ENCODE results near the gene S100A4.
A peak's percentile ranks its signal among the peaks of the same experiment; 100 is the strongest.
"Not testable (repeated sequence)": the region's sequence is repeated elsewhere in the genome, so short reads cannot be mapped to it uniquely, and the experiment has no call there.

The S100A4 gene

GRCh38 chr1:153566414-153567371 is 21.1 kb upstream of the S100A4 start:
- H3K27me3 ChIP-seq (ENCODE audit: control insufficient read depth, insufficient read depth, low read length), result no peaks in the 10 kb centered on the region
- H3K9ac ChIP-seq (ENCODE audit: low read depth, low read length), result no peak overlapping the region
- H3K9me3 ChIP-seq (ENCODE audit: control insufficient read depth, insufficient read depth, low read length), result no peaks in the 10 kb centered on the region
- no peaks in the 10 kb centered on the region for H3K36me3 ChIP-seq (ENCODE audit: control insufficient read depth, insufficient read depth, low read length)
- H3K4me3 ChIP-seq (ENCODE audit: low read depth, low read length), result peak overlapping the region; percentile 4
- H3K4me1 ChIP-seq (ENCODE audit: control insufficient read depth, insufficient read depth, low read length), result peaks cover 21% of the 10 kb centered on the region

GRCh38 chr1:153565529-153566374 is 20.1 kb upstream of the S100A4 start, which contains the start of gene S100A2:
Gene S100A2, minus strand, starts transcription at chr1:153565844. Its CDS starts 1,967 bp downstream, at chr1:153563877.
- Histone ChIP-seq H3K4me1 (ENCODE audit: control insufficient read depth, insufficient read depth, low read length) (peaks cover 21% of the 10 kb centered on the region), H3K4me3 (ENCODE audit: low read depth, low read length) (peak within 1 kb of the TSS; percentile 4), H3K9ac (ENCODE audit: low read depth, low read length) (no peak within 1 kb of the TSS), H3K27me3 (ENCODE audit: control insufficient read depth, insufficient read depth, low read length) (no peaks in the 10 kb centered on the region), H3K36me3 (ENCODE audit: control insufficient read depth, insufficient read depth, low read length) (no peaks in the 10 kb centered on the region), H3K9me3 (ENCODE audit: control insufficient read depth, insufficient read depth, low read length) (no peaks in the 10 kb centered on the region)

GRCh38 chr1:153563991-153564390 is 18.4 kb upstream of the S100A4 start:
- Histone ChIP-seq H3K4me1 (ENCODE audit: control insufficient read depth, insufficient read depth, low read length) (peaks cover 21% of the 10 kb centered on the region), H3K27me3 (ENCODE audit: control insufficient read depth, insufficient read depth, low read length) (no peaks in the 10 kb centered on the region), H3K36me3 (ENCODE audit: control insufficient read depth, insufficient read depth, low read length) (no peaks in the 10 kb centered on the region), H3K9ac (ENCODE audit: low read depth, low read length) (no peak overlapping the region), H3K9me3 (ENCODE audit: control insufficient read depth, insufficient read depth, low read length) (no peaks in the 10 kb centered on the region), H3K4me3 (ENCODE audit: low read depth, low read length) (no peak overlapping the region)

GRCh38 chr1:153563483-153563901 is 17.9 kb upstream of the S100A4 start:
- H3K4me3 ChIP-seq (ENCODE audit: low read depth, low read length), result no peak overlapping the region
- peaks cover 20% of the 10 kb centered on the region for H3K4me1 ChIP-seq (ENCODE audit: control insufficient read depth, insufficient read depth, low read length)
- no peak overlapping the region for H3K9ac ChIP-seq (ENCODE audit: low read depth, low read length)
- H3K27me3 ChIP-seq (ENCODE audit: control insufficient read depth, insufficient read depth, low read length), result no peaks in the 10 kb centered on the region
- no peaks in the 10 kb centered on the region for H3K36me3 ChIP-seq (ENCODE audit: control insufficient read depth, insufficient read depth, low read length)
- no peaks in the 10 kb centered on the region for H3K9me3 ChIP-seq (ENCODE audit: control insufficient read depth, insufficient read depth, low read length)

- not testable (repeated sequence) for H3K9me3 ChIP-seq (ENCODE audit: control insufficient read depth, insufficient read depth, low read length); H3K9ac ChIP-seq (ENCODE audit: low read depth, low read length); H3K4me3 ChIP-seq (ENCODE audit: low read depth, low read length); H3K27me3 ChIP-seq (ENCODE audit: control insufficient read depth, insufficient read depth, low read length); H3K36me3 ChIP-seq (ENCODE audit: control insufficient read depth, insufficient read depth, low read length); H3K4me1 ChIP-seq (ENCODE audit: control insufficient read depth, insufficient read depth, low read length)
Measured at GRCh38 chr1:153562021-153562420, 16.4 kb upstream of the S100A4 start.

GRCh38 chr1:153561466-153561985 is 15.9 kb upstream of the S100A4 start:
- H3K4me3 ChIP-seq (ENCODE audit: low read depth, low read length), result no peak overlapping the region
- H3K27me3 ChIP-seq (ENCODE audit: control insufficient read depth, insufficient read depth, low read length), result no peaks in the 10 kb centered on the region
- peaks cover 4% of the 10 kb centered on the region for H3K4me1 ChIP-seq (ENCODE audit: control insufficient read depth, insufficient read depth, low read length)
- H3K9ac ChIP-seq (ENCODE audit: low read depth, low read length), result no peak overlapping the region
- H3K36me3 ChIP-seq (ENCODE audit: control insufficient read depth, insufficient read depth, low read length), result no peaks in the 10 kb centered on the region
- no peaks in the 10 kb centered on the region for H3K9me3 ChIP-seq (ENCODE audit: control insufficient read depth, insufficient read depth, low read length)

GRCh38 chr1:153560771-153561465 is 15.3 kb upstream of the S100A4 start:
- no peaks in the 10 kb centered on the region for H3K36me3 ChIP-seq (ENCODE audit: control insufficient read depth, insufficient read depth, low read length)
- H3K27me3 ChIP-seq (ENCODE audit: control insufficient read depth, insufficient read depth, low read length), result no peaks in the 10 kb centered on the region
- H3K4me3 ChIP-seq (ENCODE audit: low read depth, low read length), result no peak overlapping the region
- no peak overlapping the region for H3K9ac ChIP-seq (ENCODE audit: low read depth, low read length)
- no peaks in the 10 kb centered on the region for H3K9me3 ChIP-seq (ENCODE audit: control insufficient read depth, insufficient read depth, low read length)
- peaks cover 2% of the 10 kb centered on the region for H3K4me1 ChIP-seq (ENCODE audit: control insufficient read depth, insufficient read depth, low read length)

- H3K9ac ChIP-seq (ENCODE audit: low read depth, low read length), result no peak overlapping the region
Measured at GRCh38 chr1:153560241-153560640, 14.6 kb upstream of the S100A4 start.

GRCh38 chr1:153557877-153558276 is 12.3 kb upstream of the S100A4 start:
- Histone ChIP-seq H3K4me3 (ENCODE audit: low read depth, low read length) (no peak overlapping the region), H3K9me3 (ENCODE audit: control insufficient read depth, insufficient read depth, low read length) (no peaks in the 10 kb centered on the region), H3K4me1 (ENCODE audit: control insufficient read depth, insufficient read depth, low read length) (no peaks in the 10 kb centered on the region), H3K27me3 (ENCODE audit: control insufficient read depth, insufficient read depth, low read length) (no peaks in the 10 kb centered on the region), H3K36me3 (ENCODE audit: control insufficient read depth, insufficient read depth, low read length) (no peaks in the 10 kb centered on the region), H3K9ac (ENCODE audit: low read depth, low read length) (no peak overlapping the region)

More at GRCh38 chr1:153560241-153560640, 14.6 kb upstream of the S100A4 start:
- Histone ChIP-seq H3K4me1 (ENCODE audit: control insufficient read depth, insufficient read depth, low read length) (no peaks in the 10 kb centered on the region), H3K27me3 (ENCODE audit: control insufficient read depth, insufficient read depth, low read length) (no peaks in the 10 kb centered on the region), H3K4me3 (ENCODE audit: low read depth, low read length) (no peak overlapping the region), H3K36me3 (ENCODE audit: control insufficient read depth, insufficient read depth, low read length) (no peaks in the 10 kb centered on the region), H3K9me3 (ENCODE audit: control insufficient read depth, insufficient read depth, low read length) (no peaks in the 10 kb centered on the region)

- Histone ChIP-seq H3K9me3 (ENCODE audit: control insufficient read depth, insufficient read depth, low read length) (no peaks in the 10 kb centered on the region), H3K4me1 (ENCODE audit: control insufficient read depth, insufficient read depth, low read length) (no peaks in the 10 kb centered on the region), H3K4me3 (ENCODE audit: low read depth, low read length) (no peak overlapping the region), H3K9ac (ENCODE audit: low read depth, low read length) (no peak overlapping the region), H3K27me3 (ENCODE audit: control insufficient read depth, insufficient read depth, low read length) (no peaks in the 10 kb centered on the region), H3K36me3 (ENCODE audit: control insufficient read depth, insufficient read depth, low read length) (no peaks in the 10 kb centered on the region)
Measured at GRCh38 chr1:153556348-153556747, 10.7 kb upstream of the S100A4 start.

Data from iPS-15b (cell line).